ENCODE measurements around the gene HTRA1.

Gene HTRA1

DNA sequence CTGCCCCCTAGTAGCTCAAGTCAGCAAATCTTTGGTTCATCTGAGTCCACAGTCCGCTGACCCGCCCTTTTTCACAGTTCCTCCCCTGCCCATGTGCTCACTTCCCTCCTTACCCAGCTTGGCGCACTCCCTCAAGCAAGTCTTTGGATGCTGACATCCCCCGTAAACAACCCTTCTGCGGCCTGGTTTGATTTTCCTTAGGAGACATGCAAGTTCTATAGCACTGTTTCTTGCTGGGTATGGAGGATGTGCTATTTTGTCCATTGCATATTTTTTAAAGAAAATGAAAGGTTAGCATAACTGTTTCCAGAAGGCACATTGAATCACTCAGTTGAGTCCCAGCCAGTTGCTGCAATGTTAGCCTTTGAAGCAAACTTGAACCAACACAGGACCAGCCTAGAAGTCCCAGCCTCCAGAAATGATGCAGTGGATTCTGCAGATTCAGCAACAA lies 38.2 kb downstream of the HTRA1 start:
- Histone ChIP-seq H3K9ac (ENCODE audit: low read length) (no peak overlapping the region), H3K27ac (ENCODE audit: low read length) (no peak overlapping the region), H3K4me3 (ENCODE audit: low read length) (no peak overlapping the region), H3K27me3 (ENCODE audit: control insufficient read depth, insufficient read depth, low read length) (no peaks in the 10 kb centered on the region), H3K4me1 (ENCODE audit: control insufficient read depth, low read depth, low read length) (peaks cover 6% of the 10 kb centered on the region), H3K36me3 (ENCODE audit: control insufficient read depth, low read depth, low read length) (no peaks in the 10 kb centered on the region), H3K9me3 (ENCODE audit: control insufficient read depth, low read depth, low read length) (no peaks in the 10 kb centered on the region)

DNA sequence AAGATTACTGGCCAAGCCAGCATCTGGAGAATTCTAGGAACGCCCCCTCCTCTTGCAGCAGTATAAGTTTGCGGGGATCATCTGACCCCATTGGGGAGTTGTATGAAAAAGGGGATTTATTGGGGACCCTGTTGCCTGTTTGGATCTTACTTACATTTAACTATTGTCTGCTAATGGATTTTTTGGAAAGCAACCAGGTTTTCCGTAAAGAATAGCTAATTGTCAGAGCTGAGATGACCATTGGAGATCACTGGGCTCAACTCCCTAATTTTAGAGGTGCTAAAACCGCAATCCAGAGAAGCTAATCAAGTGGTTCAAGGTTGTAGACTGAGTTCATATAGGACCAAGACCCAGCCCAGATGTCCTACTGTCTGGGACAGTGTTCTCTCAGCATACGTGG lies 38.8 kb downstream of the HTRA1 start:
- Histone ChIP-seq H3K4me1 (ENCODE audit: control insufficient read depth, low read depth, low read length) (peaks cover 6% of the 10 kb centered on the region), H3K27me3 (ENCODE audit: control insufficient read depth, insufficient read depth, low read length) (no peaks in the 10 kb centered on the region), H3K9ac (ENCODE audit: low read length) (no peak overlapping the region), H3K9me3 (ENCODE audit: control insufficient read depth, low read depth, low read length) (no peaks in the 10 kb centered on the region), H3K4me3 (ENCODE audit: low read length) (no peak overlapping the region), H3K27ac (ENCODE audit: low read length) (no peak overlapping the region), H3K36me3 (ENCODE audit: control insufficient read depth, low read depth, low read length) (no peaks in the 10 kb centered on the region)

DNA sequence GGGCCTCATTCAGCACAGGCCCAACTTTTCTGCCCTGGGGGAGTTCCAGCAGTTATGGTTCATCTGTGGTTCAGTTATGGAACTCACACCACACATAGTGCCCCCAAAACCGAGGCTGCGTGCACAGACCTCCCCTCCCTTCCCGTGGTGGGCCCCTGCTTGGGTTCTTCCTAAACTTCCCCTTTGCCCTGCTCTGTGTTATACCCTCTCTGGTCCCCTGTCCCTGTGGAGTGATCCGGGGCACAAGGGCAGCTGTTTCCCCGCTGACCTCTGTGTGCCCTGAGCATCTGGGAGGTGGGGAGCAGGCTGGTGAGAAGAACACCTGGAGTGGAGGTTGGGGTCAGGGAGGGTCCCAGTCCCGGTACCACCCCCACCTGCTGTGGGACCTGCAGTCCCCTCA lies 39.4 kb downstream of the HTRA1 start:
- H3K9ac ChIP-seq (ENCODE audit: low read length): no peak overlapping the region
- no peaks in the 10 kb centered on the region for H3K9me3 ChIP-seq (ENCODE audit: control insufficient read depth, low read depth, low read length)
- no peaks in the 10 kb centered on the region for H3K36me3 ChIP-seq (ENCODE audit: control insufficient read depth, low read depth, low read length)
- no peak overlapping the region for H3K4me3 ChIP-seq (ENCODE audit: low read length)
- H3K27me3 ChIP-seq (ENCODE audit: control insufficient read depth, insufficient read depth, low read length): no peaks in the 10 kb centered on the region
- H3K4me1 ChIP-seq (ENCODE audit: control insufficient read depth, low read depth, low read length): peaks cover 2% of the 10 kb centered on the region
- H3K27ac ChIP-seq (ENCODE audit: low read length): no peak overlapping the region

- H3K4me1 ChIP-seq (ENCODE audit: control insufficient read depth, low read depth, low read length): no peaks in the 10 kb centered on the region
- H3K4me3 ChIP-seq (ENCODE audit: low read length): no peak overlapping the region
- no peaks in the 10 kb centered on the region for H3K9me3 ChIP-seq (ENCODE audit: control insufficient read depth, low read depth, low read length)
- H3K36me3 ChIP-seq (ENCODE audit: control insufficient read depth, low read depth, low read length): no peaks in the 10 kb centered on the region
- H3K9ac ChIP-seq (ENCODE audit: low read length): no peak overlapping the region
- no peak overlapping the region for H3K27ac ChIP-seq (ENCODE audit: low read length)
- no peaks in the 10 kb centered on the region for H3K27me3 ChIP-seq (ENCODE audit: control insufficient read depth, insufficient read depth, low read length)
Measured at GRCh38 chr10:122503012-122503411, 41.7 kb downstream of the HTRA1 start.

DNA sequence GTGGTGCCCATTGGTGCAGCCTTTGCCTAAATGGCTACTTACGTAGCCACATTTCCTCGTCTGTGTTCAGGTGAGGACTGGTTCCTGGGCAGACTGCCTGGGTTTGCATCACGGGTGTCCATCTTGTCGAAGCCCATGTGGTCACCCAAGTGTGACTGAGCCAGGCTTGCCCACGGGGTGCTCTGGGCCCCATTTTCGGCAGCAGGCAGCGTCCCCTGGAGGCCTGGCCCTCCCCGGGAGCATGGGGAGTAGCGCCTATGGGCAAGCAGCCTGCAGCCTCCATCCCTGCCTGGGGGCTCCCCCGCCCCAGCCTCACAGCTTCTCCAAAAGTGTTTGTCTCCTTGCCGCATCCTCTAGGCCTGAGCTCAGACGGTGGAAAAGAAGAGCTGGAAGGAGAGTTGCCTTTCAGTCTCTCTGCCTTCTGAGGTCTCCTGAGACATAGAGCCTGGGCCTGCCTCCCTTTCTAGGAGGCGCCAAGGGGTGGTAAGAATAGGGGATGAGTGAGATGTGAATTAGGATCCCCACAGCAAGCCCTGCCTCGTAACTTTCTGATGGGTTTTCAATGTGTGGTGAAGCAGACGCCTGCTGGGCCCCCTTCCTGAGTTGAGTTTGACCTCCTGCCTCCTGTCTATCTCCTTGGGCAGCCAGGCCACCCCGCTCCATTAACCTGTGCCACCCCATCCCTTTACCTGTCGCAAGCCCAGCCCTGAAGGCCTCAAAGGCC lies 42.7 kb downstream of the HTRA1 start:
- H3K9ac ChIP-seq (ENCODE audit: low read length): no peak overlapping the region
- H3K9me3 ChIP-seq (ENCODE audit: control insufficient read depth, low read depth, low read length): no peaks in the 10 kb centered on the region
- H3K27me3 ChIP-seq (ENCODE audit: control insufficient read depth, insufficient read depth, low read length): no peaks in the 10 kb centered on the region
- H3K4me3 ChIP-seq (ENCODE audit: low read length): no peak overlapping the region
- no peak overlapping the region for H3K27ac ChIP-seq (ENCODE audit: low read length)
- no peaks in the 10 kb centered on the region for H3K36me3 ChIP-seq (ENCODE audit: control insufficient read depth, low read depth, low read length)
- H3K4me1 ChIP-seq (ENCODE audit: control insufficient read depth, low read depth, low read length): no peaks in the 10 kb centered on the region

GRCh38 chr10:122504610-122504950 lies 43.2 kb downstream of the HTRA1 start:
- Histone ChIP-seq H3K4me1 (ENCODE audit: control insufficient read depth, low read depth, low read length) (no peaks in the 10 kb centered on the region), H3K9me3 (ENCODE audit: control insufficient read depth, low read depth, low read length) (no peaks in the 10 kb centered on the region), H3K4me3 (ENCODE audit: low read length) (no peak overlapping the region), H3K36me3 (ENCODE audit: control insufficient read depth, low read depth, low read length) (no peaks in the 10 kb centered on the region), H3K27ac (ENCODE audit: low read length) (no peak overlapping the region), H3K9ac (ENCODE audit: low read length) (no peak overlapping the region), H3K27me3 (ENCODE audit: control insufficient read depth, insufficient read depth, low read length) (no peaks in the 10 kb centered on the region)

GRCh38 chr10:122505011-122505410 lies 43.7 kb downstream of the HTRA1 start:
- no peak overlapping the region for H3K27ac ChIP-seq (ENCODE audit: low read length)
- no peak overlapping the region for H3K9ac ChIP-seq (ENCODE audit: low read length)

DNA sequence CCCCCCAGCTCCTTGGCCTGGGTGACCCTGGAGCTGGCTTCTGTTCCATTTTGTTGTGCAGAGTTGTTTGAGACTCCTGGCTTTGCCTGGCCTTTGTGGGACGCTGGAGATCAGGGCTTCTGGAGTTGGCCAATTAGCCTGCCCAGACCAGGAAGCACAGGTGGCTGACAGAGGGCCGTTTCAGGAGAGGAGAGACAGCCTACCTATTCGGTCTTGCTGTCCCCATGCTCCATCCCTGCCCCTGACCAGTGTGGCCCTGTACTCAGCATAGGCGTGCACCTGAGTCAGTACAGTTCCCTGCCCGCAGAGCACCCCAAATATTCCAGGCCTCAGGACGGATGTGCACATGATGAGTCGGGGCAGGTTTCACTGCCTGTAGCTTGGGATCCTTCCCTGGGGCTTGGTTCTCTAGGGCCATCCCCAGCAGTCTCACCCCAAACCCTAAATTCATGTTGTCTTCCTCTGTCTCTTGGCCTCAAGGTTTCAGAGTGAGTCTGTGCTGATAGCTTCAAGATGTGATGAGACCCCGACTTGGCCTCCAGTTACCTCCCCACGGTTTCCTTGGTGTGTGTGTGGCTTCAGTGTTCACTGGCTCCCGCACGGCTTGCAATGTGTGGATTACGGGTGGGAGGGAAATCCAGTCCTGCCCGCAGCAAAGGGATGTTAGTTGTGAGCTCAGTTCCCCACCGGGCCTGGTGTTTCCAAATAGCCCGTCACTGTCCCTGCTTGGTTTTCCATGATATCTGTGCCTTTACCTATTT lies 44.7 kb downstream of the HTRA1 start:
- H3K4me3 ChIP-seq (ENCODE audit: low read length): no peak overlapping the region

More at GRCh38 chr10:122505011-122505410, 43.7 kb downstream of the HTRA1 start:
- H3K36me3 ChIP-seq (ENCODE audit: control insufficient read depth, low read depth, low read length): no peaks in the 10 kb centered on the region
- no peaks in the 10 kb centered on the region for H3K9me3 ChIP-seq (ENCODE audit: control insufficient read depth, low read depth, low read length)
- H3K4me3 ChIP-seq (ENCODE audit: low read length): no peak overlapping the region
- no peaks in the 10 kb centered on the region for H3K4me1 ChIP-seq (ENCODE audit: control insufficient read depth, low read depth, low read length)
- H3K27me3 ChIP-seq (ENCODE audit: control insufficient read depth, insufficient read depth, low read length): no peaks in the 10 kb centered on the region

DNA sequence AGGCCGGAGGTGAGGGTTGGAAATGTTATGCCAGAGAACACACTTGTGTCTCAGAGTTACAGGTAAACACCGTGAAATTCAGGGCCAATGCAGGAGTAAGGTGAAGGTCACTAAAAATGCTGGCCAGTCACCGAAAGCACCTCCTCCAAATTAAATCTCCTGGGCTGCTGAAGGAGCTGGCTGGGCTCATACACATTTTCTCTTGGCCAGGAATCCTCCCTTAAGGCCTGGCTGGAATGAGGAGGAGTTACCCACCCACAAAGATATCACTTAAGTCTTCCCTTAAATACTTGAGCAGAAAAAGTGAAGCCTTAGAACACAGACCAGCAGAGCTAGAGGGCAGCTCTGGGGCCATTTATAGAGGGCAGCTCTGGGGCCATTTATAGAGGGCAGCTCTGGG lies 46.3 kb downstream of the HTRA1 start:
- H3K27ac ChIP-seq (ENCODE audit: low read length): no peak overlapping the region
- H3K4me1 ChIP-seq (ENCODE audit: control insufficient read depth, low read depth, low read length): no peaks in the 10 kb centered on the region
- H3K27me3 ChIP-seq (ENCODE audit: control insufficient read depth, insufficient read depth, low read length): no peaks in the 10 kb centered on the region
- H3K36me3 ChIP-seq (ENCODE audit: control insufficient read depth, low read depth, low read length): no peaks in the 10 kb centered on the region
- H3K4me3 ChIP-seq (ENCODE audit: low read length): no peak overlapping the region
- no peaks in the 10 kb centered on the region for H3K9me3 ChIP-seq (ENCODE audit: control insufficient read depth, low read depth, low read length)
- H3K9ac ChIP-seq (ENCODE audit: low read length): no peak overlapping the region

More for the DNA sequence above, 44.7 kb downstream of the HTRA1 start:
- H3K27me3 ChIP-seq (ENCODE audit: control insufficient read depth, insufficient read depth, low read length): no peaks in the 10 kb centered on the region
- no peaks in the 10 kb centered on the region for H3K4me1 ChIP-seq (ENCODE audit: control insufficient read depth, low read depth, low read length)
- no peaks in the 10 kb centered on the region for H3K9me3 ChIP-seq (ENCODE audit: control insufficient read depth, low read depth, low read length)
- H3K36me3 ChIP-seq (ENCODE audit: control insufficient read depth, low read depth, low read length): no peaks in the 10 kb centered on the region
- no peak overlapping the region for H3K27ac ChIP-seq (ENCODE audit: low read length)
- no peak overlapping the region for H3K9ac ChIP-seq (ENCODE audit: low read length)

DNA sequence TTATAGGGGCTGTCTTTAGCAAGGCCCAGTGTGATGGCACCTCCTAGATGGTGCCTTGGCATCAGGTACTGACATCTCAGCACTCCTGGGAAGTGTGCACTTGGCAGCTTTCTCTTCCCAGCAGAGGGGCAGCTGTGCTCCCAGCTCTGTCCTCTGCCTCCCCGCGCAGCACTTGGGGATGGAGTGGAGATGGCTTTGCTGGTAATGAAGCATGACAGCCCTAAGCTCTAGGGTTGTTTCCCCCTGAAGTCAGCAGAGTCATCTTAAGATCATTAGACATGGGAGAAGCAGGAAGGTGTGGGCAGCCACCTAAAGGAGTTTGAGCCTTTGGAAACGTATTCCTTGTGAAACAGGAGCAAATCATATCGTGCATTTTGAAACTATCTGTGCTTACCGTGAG lies 46.7 kb downstream of the HTRA1 start:
- H3K4me3 ChIP-seq (ENCODE audit: low read length): no peak overlapping the region
- H3K9me3 ChIP-seq (ENCODE audit: control insufficient read depth, low read depth, low read length): no peaks in the 10 kb centered on the region
- H3K36me3 ChIP-seq (ENCODE audit: control insufficient read depth, low read depth, low read length): no peaks in the 10 kb centered on the region
- no peaks in the 10 kb centered on the region for H3K4me1 ChIP-seq (ENCODE audit: control insufficient read depth, low read depth, low read length)
- H3K27me3 ChIP-seq (ENCODE audit: control insufficient read depth, insufficient read depth, low read length): no peaks in the 10 kb centered on the region
- H3K27ac ChIP-seq (ENCODE audit: low read length): no peak overlapping the region
- H3K9ac ChIP-seq (ENCODE audit: low read length): no peak overlapping the region

DNA sequence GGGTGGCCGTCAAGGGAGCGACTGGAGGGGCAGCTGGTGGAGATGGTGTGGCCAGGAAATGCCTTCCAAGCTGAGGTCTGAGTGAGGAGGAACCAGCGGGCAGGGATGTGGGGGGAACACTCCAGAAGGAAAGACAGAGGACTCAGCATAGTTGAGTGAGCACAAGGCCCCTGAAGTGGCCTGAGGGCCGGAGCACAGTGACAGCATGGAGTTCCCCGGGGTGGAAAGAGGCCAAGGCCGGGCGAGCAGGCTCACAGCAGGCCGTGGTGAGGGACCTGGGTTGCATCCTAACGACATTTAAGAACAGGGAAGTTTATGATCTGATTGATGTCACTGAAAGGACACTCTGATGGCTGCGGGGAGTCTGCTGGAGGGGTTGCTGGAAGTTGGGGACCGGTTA lies 48.0 kb downstream of the HTRA1 start:
- no peaks in the 10 kb centered on the region for H3K9me3 ChIP-seq (ENCODE audit: control insufficient read depth, low read depth, low read length)
- no peak overlapping the region for H3K4me3 ChIP-seq (ENCODE audit: low read length)
- no peak overlapping the region for H3K27ac ChIP-seq (ENCODE audit: low read length)
- no peaks in the 10 kb centered on the region for H3K4me1 ChIP-seq (ENCODE audit: control insufficient read depth, low read depth, low read length)
- no peak overlapping the region for H3K9ac ChIP-seq (ENCODE audit: low read length)
- no peaks in the 10 kb centered on the region for H3K27me3 ChIP-seq (ENCODE audit: control insufficient read depth, insufficient read depth, low read length)
- H3K36me3 ChIP-seq (ENCODE audit: control insufficient read depth, low read depth, low read length): no peaks in the 10 kb centered on the region

DNA sequence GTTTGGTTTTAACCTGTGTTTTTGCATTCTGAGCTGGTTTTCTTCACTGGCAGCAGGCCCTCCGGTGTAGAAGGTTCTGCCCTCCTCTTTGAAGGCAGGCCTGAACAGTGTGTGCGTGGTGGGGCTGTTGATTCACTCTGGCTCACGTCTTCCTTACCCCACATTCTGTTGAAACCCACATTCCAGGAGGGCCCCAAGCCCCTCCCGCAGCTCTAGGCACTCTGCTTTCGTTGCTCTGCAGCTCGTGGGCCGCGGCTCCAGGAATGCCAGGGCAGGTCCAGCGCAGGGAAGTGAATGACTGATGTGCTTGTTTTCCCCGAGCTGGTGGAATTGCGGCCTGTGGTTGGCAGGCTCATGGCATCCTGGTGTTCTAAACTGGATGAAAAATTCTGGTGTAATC lies 49.0 kb downstream of the HTRA1 start:
- H3K27ac ChIP-seq (ENCODE audit: low read length): no peak overlapping the region
- no peaks in the 10 kb centered on the region for H3K36me3 ChIP-seq (ENCODE audit: control insufficient read depth, low read depth, low read length)
- H3K4me1 ChIP-seq (ENCODE audit: control insufficient read depth, low read depth, low read length): no peaks in the 10 kb centered on the region
- no peaks in the 10 kb centered on the region for H3K9me3 ChIP-seq (ENCODE audit: control insufficient read depth, low read depth, low read length)
- no peak overlapping the region for H3K9ac ChIP-seq (ENCODE audit: low read length)
- H3K27me3 ChIP-seq (ENCODE audit: control insufficient read depth, insufficient read depth, low read length): no peaks in the 10 kb centered on the region
- H3K4me3 ChIP-seq (ENCODE audit: low read length): no peak overlapping the region
